ENCODE measurements around the gene GLIPR1L2. TPM values are rescaled to one million over a fixed set of nuclear protein-coding genes. Genes with fewer than 3 reads are reported as not detected.

Gene GLIPR1L2
- total and polyA plus RNA-seq, 2 of the 8 experiments (the other 6 are each of a cell fraction or from before 2014, with no cell fraction given): 0.09 TPM; not detected in 1

- DNase-seq (ENCODE audit: low read depth in 1 of 2, low spot score in 2 of 2) (no peak), FAIRE-seq (no peak)
- Histone ChIP-seq H4K20me1 (replicated peaks in 1 of 2; ENCODE audit: control insufficient read depth in 1 of 2, insufficient read depth in 2 of 2, low read length in 2 of 2) (no peaks in the 10 kb centered on the region), H3K9me3 (ENCODE audit: insufficient read depth in 2 of 2, low read depth in 1 of 2, low read length in 1 of 2) (no peaks in the 10 kb centered on the region; a peak in 1 of 4 replicates), H2BK15ac (ENCODE audit: low read length) (no peak overlapping the region), H3K4ac (replicated peaks; ENCODE audit: insufficient read length, low read depth, low read length) (no peak overlapping the region), H4K8ac (ENCODE audit: extremely low read depth, insufficient read depth, low read length) (no peak overlapping the region), H2BK12ac (ENCODE audit: low read depth, low read length) (no peak overlapping the region), H3K27ac (ENCODE audit: low read depth, low read length) (no peak overlapping the region), H2BK120ac (replicated peaks; ENCODE audit: low read depth, low read length) (no peak overlapping the region), H4K91ac (replicated peaks; ENCODE audit: insufficient read length, low read length) (no peak overlapping the region), H3K14ac (ENCODE audit: insufficient read length) (no peak overlapping the region), H3K9ac (replicated peaks in 1 of 4; ENCODE audit: extremely low read depth in 1 of 4, low read depth in 3 of 4, low read length in 3 of 4) (no peak overlapping the region), H3K4me1 (replicated peaks in 1 of 4; ENCODE audit: control insufficient read depth in 3 of 4, insufficient read depth in 4 of 4, low read length in 3 of 4) (no peaks in the 10 kb centered on the region), H2AFZ (ENCODE audit: low read length) (no peak overlapping the region), H3K79me2 (ENCODE audit: control insufficient read depth in 1 of 2, insufficient read depth in 2 of 2, low read length in 2 of 2) (no peaks in the 10 kb centered on the region), H4K5ac (ENCODE audit: insufficient read length, low read depth, low read length) (no peak overlapping the region), H3K36me3 (ENCODE audit: control insufficient read depth in 2 of 4, insufficient read depth in 4 of 4, low read length in 3 of 4) (no peaks in the 10 kb centered on the region), H2BK20ac (ENCODE audit: low read length) (no peak overlapping the region), H3K23ac (ENCODE audit: insufficient read length) (no peak overlapping the region), H3K23me2 (ENCODE audit: low read depth, low read length) (no peaks in the 10 kb centered on the region), H3K4me2 (ENCODE audit: insufficient read depth in 1 of 2, low read depth in 2 of 2, low read length in 2 of 2) (no peak overlapping the region), H2AK5ac (ENCODE audit: low read depth, low read length) (no peak overlapping the region), H3K27me3 (replicated peaks in 1 of 4; ENCODE audit: control insufficient read depth in 3 of 4, extremely low read depth in 1 of 4, insufficient read depth in 3 of 4, low read length in 3 of 4) (no peaks in the 10 kb centered on the region), H3K18ac (ENCODE audit: extremely low read depth, low read length) (no peak overlapping the region), H3K56ac (replicated peaks; ENCODE audit: insufficient read length, low read depth, low read length) (no peak overlapping the region), H2BK5ac (ENCODE audit: low read depth, low read length) (no peak overlapping the region), H3K4me3 (ENCODE audit: extremely low read depth in 1 of 4, insufficient read depth in 2 of 4, low read depth in 3 of 4, low read length in 4 of 4) (no peak overlapping the region), H3K79me1 (ENCODE audit: low read depth, low read length) (no peaks in the 10 kb centered on the region)
- TF ChIP-seq ATF3 (IDR thresholded peaks at IDR 0.05; ENCODE audit: insufficient read depth, low read depth, low read length) (no peak), NANOG (IDR thresholded peaks at IDR 0.05; ENCODE audit: insufficient read depth, low read depth, low read length, poor library complexity, severe bottlenecking) (no peak), PHF8 (conservative IDR thresholded peaks at IDR 0.05; ENCODE audit: low read depth, low read length) (no peak), BACH1 (IDR thresholded peaks at IDR 0.05; ENCODE audit: low read length) (no peak), RFX5 (IDR thresholded peaks at IDR 0.05; ENCODE audit: borderline replicate concordance, low read depth, low read length) (no peak), JUND (IDR thresholded peaks at IDR 0.05; ENCODE audit: low read length) (no peak), CHD2 (IDR thresholded peaks at IDR 0.05; ENCODE audit: low read length) (no peak), CREB1 (IDR thresholded peaks at IDR 0.05) (no peak), CBX5 (IDR thresholded peaks at IDR 0.05; ENCODE audit: low read depth, low read length) (no peak), KDM4A (IDR thresholded peaks at IDR 0.05; ENCODE audit: low read depth, low read length, severe bottlenecking) (no peak), SIN3A (conservative IDR thresholded peaks at IDR 0.05 in 1 of 2, IDR thresholded peaks at IDR 0.05 in 1 of 2; ENCODE audit: low read depth in 1 of 2, low read length in 2 of 2) (no peak), POLR2AphosphoS5 (IDR thresholded peaks at IDR 0.05; ENCODE audit: low read depth, low read length) (no peak), RBBP5 (IDR thresholded peaks at IDR 0.05; ENCODE audit: borderline replicate concordance, low read depth, low read length) (no peak), ASH2L (IDR thresholded peaks at IDR 0.05; ENCODE audit: low read length) (no peak), RXRA (IDR thresholded peaks at IDR 0.05; ENCODE audit: insufficient read depth, low read depth, low read length) (no peak)
- 81% methylated on average over 2 of the region's 2 CpGs; no CpG with 5 or more reads in 1 of the 2 experiments for WGBS, 2 experiments (ENCODE audit: extremely low coverage in 1 of 2, insufficient coverage in 1 of 2, insufficient read length in 1 of 2, insufficient replicate concordance in 2 of 2, low coverage in 1 of 2, low lambda C conversion rate in 2 of 2, missing lambda C conversion rate in 1 of 2)
- CTCF ChIA-PET (ENCODE audit: partially characterized antibody): no interaction called here
- POLR2A ChIA-PET (ENCODE audit: partially characterized antibody): no interaction called here
Measured at GRCh38 chr12:75345531-75345930, 45.4 kb upstream of the GLIPR1L2 start.

All from H1 (cell line).